ENCODE data around the gene SELENON. TPM values are rescaled to one million over a fixed set of nuclear protein-coding genes. Genes with fewer than 3 reads are reported as not detected.

Gene SELENON
- total and polyA plus RNA-seq, 7 donors = 25.3 to 104 (median 39.3) TPM

- TF ChIP-seq, protein P1, sequence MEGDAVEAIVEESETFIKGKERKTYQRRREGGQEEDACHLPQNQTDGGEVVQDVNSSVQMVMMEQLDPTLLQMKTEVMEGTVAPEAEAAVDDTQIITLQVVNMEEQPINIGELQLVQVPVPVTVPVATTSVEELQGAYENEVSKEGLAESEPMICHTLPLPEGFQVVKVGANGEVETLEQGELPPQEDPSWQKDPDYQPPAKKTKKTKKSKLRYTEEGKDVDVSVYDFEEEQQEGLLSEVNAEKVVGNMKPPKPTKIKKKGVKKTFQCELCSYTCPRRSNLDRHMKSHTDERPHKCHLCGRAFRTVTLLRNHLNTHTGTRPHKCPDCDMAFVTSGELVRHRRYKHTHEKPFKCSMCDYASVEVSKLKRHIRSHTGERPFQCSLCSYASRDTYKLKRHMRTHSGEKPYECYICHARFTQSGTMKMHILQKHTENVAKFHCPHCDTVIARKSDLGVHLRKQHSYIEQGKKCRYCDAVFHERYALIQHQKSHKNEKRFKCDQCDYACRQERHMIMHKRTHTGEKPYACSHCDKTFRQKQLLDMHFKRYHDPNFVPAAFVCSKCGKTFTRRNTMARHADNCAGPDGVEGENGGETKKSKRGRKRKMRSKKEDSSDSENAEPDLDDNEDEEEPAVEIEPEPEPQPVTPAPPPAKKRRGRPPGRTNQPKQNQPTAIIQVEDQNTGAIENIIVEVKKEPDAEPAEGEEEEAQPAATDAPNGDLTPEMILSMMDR (IDR thresholded peaks at IDR 0.05) = no peak
- peaks cover 65% of the 10 kb centered on the region for H3K4me1 ChIP-seq
- no peaks in the 10 kb centered on the region for H3K27me3 ChIP-seq (ENCODE audit: insufficient read depth in 3 of 3, low read length in 2 of 3)
- H3K9me3 ChIP-seq = no peaks in the 10 kb centered on the region
- ATAC-seq (no peak), DNase-seq (peak in 1 of 2 donors; percentile 61)
- peak overlapping the region; percentile 67 for H3K4me3 ChIP-seq
- intact Hi-C loops (cut with DNase I) = loop anchor here in 1 of 2 donors (10.0 kb wide), 2 partner anchors 376 to 556 kb away; partner anchors contain the start of genes RHCE and RSRP1
- peaks cover 0 to 15% of the 10 kb centered on the region in 2 donors for H3K36me3 ChIP-seq (ENCODE audit: insufficient read depth in 1 of 2, low read depth in 1 of 2)
- WGBS, 3 donors = 41 to 49% (median 43%) methylated on average over 15 of the region's 15 CpGs
- peak overlapping the region; percentile 61 for H3K27ac ChIP-seq
Observed at GRCh38 chr1:25800703-25801377, 847 bp downstream of the SELENON start.

DNA sequence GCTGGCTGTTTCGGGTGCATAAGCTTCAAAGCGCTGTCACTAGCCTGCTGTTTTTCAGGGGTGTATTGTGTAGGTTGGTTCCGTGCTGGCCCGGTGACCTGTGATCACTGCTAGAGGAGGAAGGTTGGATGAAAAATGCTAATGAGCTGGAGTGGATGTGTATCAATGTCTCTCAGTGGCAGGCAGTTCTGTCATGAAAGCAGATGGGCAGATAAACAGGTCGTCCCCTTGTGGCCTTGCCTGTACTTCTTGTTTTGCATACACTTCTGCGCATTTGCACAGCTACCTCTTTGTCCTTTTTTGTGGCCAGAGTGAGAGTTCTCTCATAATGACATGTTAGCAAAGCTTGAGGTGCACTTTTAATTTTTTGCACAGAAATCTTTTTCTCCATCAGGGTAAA lies 2.9 kb downstream of the SELENON start:
- WGBS, 3 donors = 67 to 84% (median 71%) methylated on average over 6 of the region's 6 CpGs
- TF ChIP-seq, protein P1 (IDR thresholded peaks at IDR 0.05) = no peak
- DNase-seq = peak in 1 of 2 donors; percentile 20
- no peaks in the 10 kb centered on the region for H3K9me3 ChIP-seq
- intact Hi-C loops (cut with DNase I) = loop anchor here in 1 of 2 donors (10.0 kb wide), 2 partner anchors 378 to 558 kb away; partner anchors contain the start of genes RHCE and RSRP1
- no peak overlapping the region for H3K27ac ChIP-seq
- peaks cover 0 to 25% of the 10 kb centered on the region in 2 donors for H3K36me3 ChIP-seq (ENCODE audit: insufficient read depth in 1 of 2, low read depth in 1 of 2)
- no peak overlapping the region for H3K4me3 ChIP-seq
- no peak for ATAC-seq
- peaks cover 64% of the 10 kb centered on the region for H3K4me1 ChIP-seq
- H3K27me3 ChIP-seq (ENCODE audit: insufficient read depth in 3 of 3, low read length in 2 of 3) = no peaks in the 10 kb centered on the region

GRCh38 chr1:25803368-25803767 lies 3.4 kb downstream of the SELENON start:
- ATAC-seq = no peak
- intact Hi-C loops (cut with DNase I) = loop anchor here in 1 of 2 donors (10.0 kb wide), 2 partner anchors 379 to 559 kb away; partner anchors contain the start of genes RHCE and RSRP1
- WGBS, 3 donors = 94 to 100% (median 94%) methylated on average over 1 of the region's 1 CpG

DNA sequence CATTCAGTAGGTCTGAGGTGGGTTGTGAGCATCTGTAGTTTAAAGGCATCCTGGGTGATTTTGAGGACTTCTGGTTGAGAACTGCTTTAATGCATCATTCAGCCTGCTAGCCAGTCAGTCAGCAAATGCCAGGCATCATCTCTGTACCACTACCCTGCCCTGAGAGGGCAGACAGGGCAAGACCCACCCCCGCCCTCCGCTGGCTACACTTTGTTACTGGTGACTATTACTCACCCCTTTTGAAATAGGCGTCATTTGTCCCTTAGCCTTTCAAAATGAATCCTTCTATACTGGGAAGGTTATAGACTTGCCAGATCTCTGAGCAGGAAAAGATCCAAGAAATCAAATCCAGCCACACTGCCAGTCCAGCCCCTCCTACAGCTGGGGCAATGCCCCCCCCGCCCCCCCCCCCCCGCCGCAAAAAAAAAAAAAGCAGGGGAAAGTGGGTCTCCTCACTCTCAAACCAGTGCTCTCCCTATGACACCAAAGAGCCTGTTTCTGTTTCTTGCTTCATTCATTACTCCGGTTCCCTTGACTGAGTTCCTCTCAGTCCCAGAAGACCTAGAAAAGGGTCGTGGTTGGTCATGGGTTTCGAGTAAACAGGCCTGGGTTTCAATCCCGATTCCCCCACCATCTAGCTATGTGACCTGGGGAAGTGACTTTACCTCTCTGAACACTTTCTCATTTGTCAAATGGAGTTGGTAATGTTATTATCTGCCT lies 4.4 kb downstream of the SELENON start:
- Histone ChIP-seq H3K27me3 (ENCODE audit: insufficient read depth in 3 of 3, low read length in 2 of 3) (no peaks in the 10 kb centered on the region), H3K4me1 (peaks cover 60% of the 10 kb centered on the region), H3K27ac (peak overlapping the region; percentile 72), H3K9me3 (no peaks in the 10 kb centered on the region), H3K4me3 (no peak overlapping the region), H3K36me3 (ENCODE audit: insufficient read depth in 1 of 2, low read depth in 1 of 2) (peaks cover 0 to 40% of the 10 kb centered on the region in 2 donors)
- DNase-seq (peak in 1 of 2 donors; percentile 78), ATAC-seq (peak; percentile 62 to 75 (median 71))
- TF ChIP-seq, protein P1 (IDR thresholded peaks at IDR 0.05) = no peak
- intact Hi-C loops (cut with DNase I) = loop anchor here in 1 of 2 donors (10.0 kb wide), 2 partner anchors 380 to 560 kb away; partner anchors contain the start of genes RHCE and RSRP1
- WGBS, 3 donors = 54 to 78% (median 59%) methylated on average over 7 to 10 of the region's 10 CpGs

More at GRCh38 chr1:25803368-25803767, 3.4 kb downstream of the SELENON start:
- TF ChIP-seq, protein P1 (IDR thresholded peaks at IDR 0.05) = no peak
- Histone ChIP-seq H3K27ac (peak overlapping the region; percentile 53), H3K9me3 (no peaks in the 10 kb centered on the region), H3K4me3 (no peak overlapping the region), H3K27me3 (ENCODE audit: insufficient read depth in 3 of 3, low read length in 2 of 3) (no peaks in the 10 kb centered on the region), H3K36me3 (ENCODE audit: insufficient read depth in 1 of 2, low read depth in 1 of 2) (peaks cover 0 to 30% of the 10 kb centered on the region in 2 donors), H3K4me1 (peaks cover 64% of the 10 kb centered on the region)
- no peak for DNase-seq
